Measurements from ENCODE around the gene ZMYM2. TPM values are rescaled to one million over a fixed set of nuclear protein-coding genes. Genes with fewer than 3 reads are reported as not detected.

The ZMYM2 gene
- total RNA-seq, 1 experiment from 2014 or later, result 159 TPM

DNA sequence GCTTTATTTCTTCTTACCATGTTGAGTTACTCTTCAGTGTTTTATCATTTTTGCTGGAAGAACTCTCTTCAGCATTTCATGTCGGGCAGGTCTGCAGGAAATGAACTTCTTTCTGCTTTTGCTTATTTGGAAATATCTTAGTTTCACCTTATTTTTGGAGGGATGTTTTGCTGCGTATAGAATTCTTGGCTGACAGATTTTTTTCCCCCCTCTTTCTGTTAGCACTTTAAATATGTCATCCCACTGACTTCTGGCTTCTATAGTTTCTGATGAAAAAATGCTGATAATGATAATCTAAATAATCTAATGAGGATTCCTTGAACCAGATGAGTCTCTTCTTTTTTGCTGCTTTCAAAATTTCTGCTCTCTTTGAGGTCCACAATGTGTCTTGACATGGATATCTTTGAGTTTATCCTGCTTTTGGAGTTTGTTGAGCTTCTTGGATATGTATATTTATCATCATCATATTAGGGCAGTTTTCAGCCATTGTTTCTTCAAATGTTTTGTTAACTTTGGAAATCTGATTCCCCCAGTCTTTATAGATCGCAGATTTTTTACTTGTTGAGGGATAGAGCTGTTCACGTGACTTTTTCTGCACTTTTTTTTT, 20.4 kb downstream of the ZMYM2 start (continued):
- TF ChIP-seq CREM (CRISPR knock-in tag; IDR thresholded peaks at IDR 0.05) (no peak), ATF1 (CRISPR knock-in tag; IDR thresholded peaks at IDR 0.05) (no peak), MXD4 (CRISPR knock-in tag; IDR thresholded peaks at IDR 0.05; ENCODE audit: borderline replicate concordance) (no peak)

DNA sequence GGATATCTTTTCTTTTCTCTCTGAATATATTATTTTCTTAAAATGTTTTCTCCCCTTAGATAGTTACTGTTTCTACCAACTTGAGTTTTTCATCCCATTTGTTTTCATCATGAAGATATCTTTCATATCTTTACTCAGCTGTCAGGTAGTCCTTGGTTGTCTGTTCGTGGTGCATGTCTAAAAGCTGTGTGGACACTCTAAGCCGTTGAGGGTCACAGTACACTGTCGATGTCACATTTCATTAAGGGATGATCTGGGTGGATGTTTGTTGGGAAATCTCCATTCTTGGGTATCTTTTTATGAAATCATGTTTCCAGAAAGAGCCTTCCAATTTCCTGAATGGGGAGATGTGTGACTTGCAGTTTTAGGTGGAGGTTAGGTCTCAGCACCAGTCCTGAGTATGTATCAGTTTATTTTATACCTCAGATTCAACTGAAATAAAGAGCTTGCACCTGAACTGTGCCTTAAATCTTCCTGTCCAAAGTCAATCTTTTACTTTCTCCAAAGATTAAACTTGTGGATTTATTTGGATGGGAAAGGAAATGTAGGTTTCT, 23.2 kb downstream of the ZMYM2 start:
- no peaks in the 10 kb centered on the region for H3K27me3 Mint-ChIP-seq (ENCODE audit: low read depth)
- ATAC-seq, result no peak
- peak overlapping the region; percentile 60 for H3K27ac Mint-ChIP-seq
- H3K36me3 Mint-ChIP-seq, result peaks cover 22% of the 10 kb centered on the region
- ChIA-PET POLR2A (no interaction called here), CTCF (interaction anchor here (1.0 kb wide), 1 partner anchor 22 kb away, joined by 3 read pairs; no protein-coding TSS in a partner anchor)
- H3K9me3 Mint-ChIP-seq, result peaks cover 12% of the 10 kb centered on the region; the same call in 1 of the 2 replicates
- TF ChIP-seq, protein P1, sequence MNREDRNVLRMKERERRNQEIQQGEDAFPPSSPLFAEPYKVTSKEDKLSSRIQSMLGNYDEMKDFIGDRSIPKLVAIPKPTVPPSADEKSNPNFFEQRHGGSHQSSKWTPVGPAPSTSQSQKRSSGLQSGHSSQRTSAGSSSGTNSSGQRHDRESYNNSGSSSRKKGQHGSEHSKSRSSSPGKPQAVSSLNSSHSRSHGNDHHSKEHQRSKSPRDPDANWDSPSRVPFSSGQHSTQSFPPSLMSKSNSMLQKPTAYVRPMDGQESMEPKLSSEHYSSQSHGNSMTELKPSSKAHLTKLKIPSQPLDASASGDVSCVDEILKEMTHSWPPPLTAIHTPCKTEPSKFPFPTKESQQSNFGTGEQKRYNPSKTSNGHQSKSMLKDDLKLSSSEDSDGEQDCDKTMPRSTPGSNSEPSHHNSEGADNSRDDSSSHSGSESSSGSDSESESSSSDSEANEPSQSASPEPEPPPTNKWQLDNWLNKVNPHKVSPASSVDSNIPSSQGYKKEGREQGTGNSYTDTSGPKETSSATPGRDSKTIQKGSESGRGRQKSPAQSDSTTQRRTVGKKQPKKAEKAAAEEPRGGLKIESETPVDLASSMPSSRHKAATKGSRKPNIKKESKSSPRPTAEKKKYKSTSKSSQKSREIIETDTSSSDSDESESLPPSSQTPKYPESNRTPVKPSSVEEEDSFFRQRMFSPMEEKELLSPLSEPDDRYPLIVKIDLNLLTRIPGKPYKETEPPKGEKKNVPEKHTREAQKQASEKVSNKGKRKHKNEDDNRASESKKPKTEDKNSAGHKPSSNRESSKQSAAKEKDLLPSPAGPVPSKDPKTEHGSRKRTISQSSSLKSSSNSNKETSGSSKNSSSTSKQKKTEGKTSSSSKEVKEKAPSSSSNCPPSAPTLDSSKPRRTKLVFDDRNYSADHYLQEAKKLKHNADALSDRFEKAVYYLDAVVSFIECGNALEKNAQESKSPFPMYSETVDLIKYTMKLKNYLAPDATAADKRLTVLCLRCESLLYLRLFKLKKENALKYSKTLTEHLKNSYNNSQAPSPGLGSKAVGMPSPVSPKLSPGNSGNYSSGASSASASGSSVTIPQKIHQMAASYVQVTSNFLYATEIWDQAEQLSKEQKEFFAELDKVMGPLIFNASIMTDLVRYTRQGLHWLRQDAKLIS (CRISPR knock-in tag; IDR thresholded peaks at IDR 0.05; ENCODE audit: borderline replicate concordance), result no peak
- TF ChIP-seq USF2 (CRISPR knock-in tag; IDR thresholded peaks at IDR 0.05) (no peak), EMX1 (CRISPR knock-in tag; IDR thresholded peaks at IDR 0.05) (no peak)
- no peak overlapping the region for H3K4me3 Mint-ChIP-seq
- H3K4me1 Mint-ChIP-seq, result peaks cover 58% of the 10 kb centered on the region
- DNase-seq (ENCODE audit: low spot score), result no peak

- ATAC-seq (no peak), DNase-seq (ENCODE audit: low spot score) (no peak)
- CTCF ChIA-PET, result interaction anchor here (1.0 kb wide), 1 partner anchor 23 kb away, joined by 3 read pairs; no protein-coding TSS in a partner anchor
- Mint-ChIP-seq H3K4me3 (no peak overlapping the region), H3K9me3 (peaks cover 7% of the 10 kb centered on the region; the same call in 1 of the 2 replicates), H3K36me3 (peaks cover 15% of the 10 kb centered on the region), H3K4me1 (peaks cover 58% of the 10 kb centered on the region), H3K27me3 (ENCODE audit: low read depth) (no peaks in the 10 kb centered on the region), H3K27ac (peak overlapping the region; percentile 40; the same call in 1 of the 2 replicates)
- POLR2A ChIA-PET, result no interaction called here
- TF ChIP-seq E2F4 (CRISPR knock-in tag; IDR thresholded peaks at IDR 0.05; ENCODE audit: borderline replicate concordance, low read depth) (no peak), TCF7 (CRISPR knock-in tag; IDR thresholded peaks at IDR 0.05; ENCODE audit: low read depth) (no peak), SMAD3 (CRISPR knock-in tag; IDR thresholded peaks at IDR 0.05; ENCODE audit: borderline replicate concordance) (no peak), MAX (CRISPR knock-in tag; IDR thresholded peaks at IDR 0.05) (no peak), GABPB1 (CRISPR knock-in tag; IDR thresholded peaks at IDR 0.05) (no peak), ZNF416 (CRISPR knock-in tag; IDR thresholded peaks at IDR 0.05) (no peak), SP1 (CRISPR knock-in tag; conservative IDR thresholded peaks at IDR 0.05) (no peak), ZSCAN18 (CRISPR knock-in tag; IDR thresholded peaks at IDR 0.05) (no peak), USF2 (CRISPR knock-in tag; IDR thresholded peaks at IDR 0.05) (no peak), FOXP1 (CRISPR knock-in tag; IDR thresholded peaks at IDR 0.05; ENCODE audit: borderline replicate concordance) (no peak)
- TF ChIP-seq, protein P2, sequence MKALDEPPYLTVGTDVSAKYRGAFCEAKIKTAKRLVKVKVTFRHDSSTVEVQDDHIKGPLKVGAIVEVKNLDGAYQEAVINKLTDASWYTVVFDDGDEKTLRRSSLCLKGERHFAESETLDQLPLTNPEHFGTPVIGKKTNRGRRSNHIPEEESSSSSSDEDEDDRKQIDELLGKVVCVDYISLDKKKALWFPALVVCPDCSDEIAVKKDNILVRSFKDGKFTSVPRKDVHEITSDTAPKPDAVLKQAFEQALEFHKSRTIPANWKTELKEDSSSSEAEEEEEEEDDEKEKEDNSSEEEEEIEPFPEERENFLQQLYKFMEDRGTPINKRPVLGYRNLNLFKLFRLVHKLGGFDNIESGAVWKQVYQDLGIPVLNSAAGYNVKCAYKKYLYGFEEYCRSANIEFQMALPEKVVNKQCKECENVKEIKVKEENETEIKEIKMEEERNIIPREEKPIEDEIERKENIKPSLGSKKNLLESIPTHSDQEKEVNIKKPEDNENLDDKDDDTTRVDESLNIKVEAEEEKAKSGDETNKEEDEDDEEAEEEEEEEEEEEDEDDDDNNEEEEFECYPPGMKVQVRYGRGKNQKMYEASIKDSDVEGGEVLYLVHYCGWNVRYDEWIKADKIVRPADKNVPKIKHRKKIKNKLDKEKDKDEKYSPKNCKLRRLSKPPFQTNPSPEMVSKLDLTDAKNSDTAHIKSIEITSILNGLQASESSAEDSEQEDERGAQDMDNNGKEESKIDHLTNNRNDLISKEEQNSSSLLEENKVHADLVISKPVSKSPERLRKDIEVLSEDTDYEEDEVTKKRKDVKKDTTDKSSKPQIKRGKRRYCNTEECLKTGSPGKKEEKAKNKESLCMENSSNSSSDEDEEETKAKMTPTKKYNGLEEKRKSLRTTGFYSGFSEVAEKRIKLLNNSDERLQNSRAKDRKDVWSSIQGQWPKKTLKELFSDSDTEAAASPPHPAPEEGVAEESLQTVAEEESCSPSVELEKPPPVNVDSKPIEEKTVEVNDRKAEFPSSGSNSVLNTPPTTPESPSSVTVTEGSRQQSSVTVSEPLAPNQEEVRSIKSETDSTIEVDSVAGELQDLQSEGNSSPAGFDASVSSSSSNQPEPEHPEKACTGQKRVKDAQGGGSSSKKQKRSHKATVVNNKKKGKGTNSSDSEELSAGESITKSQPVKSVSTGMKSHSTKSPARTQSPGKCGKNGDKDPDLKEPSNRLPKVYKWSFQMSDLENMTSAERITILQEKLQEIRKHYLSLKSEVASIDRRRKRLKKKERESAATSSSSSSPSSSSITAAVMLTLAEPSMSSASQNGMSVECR (CRISPR knock-in tag; IDR thresholded peaks at IDR 0.05; ENCODE audit: borderline replicate concordance), result no peak
- TF ChIP-seq, protein P3, sequence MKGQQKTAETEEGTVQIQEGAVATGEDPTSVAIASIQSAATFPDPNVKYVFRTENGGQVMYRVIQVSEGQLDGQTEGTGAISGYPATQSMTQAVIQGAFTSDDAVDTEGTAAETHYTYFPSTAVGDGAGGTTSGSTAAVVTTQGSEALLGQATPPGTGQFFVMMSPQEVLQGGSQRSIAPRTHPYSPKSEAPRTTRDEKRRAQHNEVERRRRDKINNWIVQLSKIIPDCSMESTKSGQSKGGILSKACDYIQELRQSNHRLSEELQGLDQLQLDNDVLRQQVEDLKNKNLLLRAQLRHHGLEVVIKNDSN (CRISPR knock-in tag; IDR thresholded peaks at IDR 0.05), result no peak
Observed at GRCh38 chr13:19982447-19983043, 24.0 kb downstream of the ZMYM2 start.
